SK-N-MC (cell line): ENCODE data around the gene C11orf87.
A peak's percentile ranks its signal among the peaks of the same experiment; 100 is the strongest.

ENCODE experiments used
- EZH2 ChIP-seq: fragments of 200-600 bp; sonication (generic); IDR thresholded peaks from one replicate; pipeline ENCODE4 v1.6.1; 2017; ENCODE audit warnings: antibody characterized with exemption
- FOXP2 ChIP-seq: optimal IDR thresholded peaks from 2 replicates; pipeline ENCODE3; 2011; ENCODE audit warnings: mild to moderate bottlenecking, moderate library complexity; ENCODE audit not compliant: insufficient read depth; ENCODE audit errors: extremely low read length, control extremely low read depth
- POLR2AphosphoS5 ChIP-seq: IDR thresholded peaks from 2 replicates; pipeline ENCODE4 v1.6.1; 2012; ENCODE audit warnings: mild to moderate bottlenecking, low read depth, low read length, borderline replicate concordance

- TF ChIP-seq EZH2 (peak; percentile 50), POLR2AphosphoS5 (no peak), FOXP2 (no peak)
Observed at GRCh38 chr11:109422870-109423465, 978 bp downstream of the C11orf87 start.
